ENCODE results near the gene MTREX.

DNA sequence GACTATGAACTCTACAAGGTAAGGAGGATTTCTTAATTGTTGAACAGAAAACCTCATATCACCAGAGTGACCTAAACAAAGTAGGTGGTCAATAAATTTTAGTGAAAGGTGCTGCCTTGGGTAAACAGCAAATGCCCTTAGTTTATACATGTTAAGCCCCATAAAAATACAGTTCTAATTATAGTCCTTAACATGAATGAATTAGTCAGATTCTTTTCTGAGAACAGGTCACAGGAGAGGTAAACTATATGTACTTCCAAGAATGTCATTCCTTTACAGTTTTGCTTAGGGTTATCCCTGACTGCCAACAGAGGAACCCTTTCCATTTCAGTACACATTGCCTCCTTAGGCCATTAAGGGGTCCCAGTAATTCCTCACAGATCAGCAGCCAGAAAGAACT is 162.1 kb downstream of the MTREX start:
- TF ChIP-seq, protein P1, sequence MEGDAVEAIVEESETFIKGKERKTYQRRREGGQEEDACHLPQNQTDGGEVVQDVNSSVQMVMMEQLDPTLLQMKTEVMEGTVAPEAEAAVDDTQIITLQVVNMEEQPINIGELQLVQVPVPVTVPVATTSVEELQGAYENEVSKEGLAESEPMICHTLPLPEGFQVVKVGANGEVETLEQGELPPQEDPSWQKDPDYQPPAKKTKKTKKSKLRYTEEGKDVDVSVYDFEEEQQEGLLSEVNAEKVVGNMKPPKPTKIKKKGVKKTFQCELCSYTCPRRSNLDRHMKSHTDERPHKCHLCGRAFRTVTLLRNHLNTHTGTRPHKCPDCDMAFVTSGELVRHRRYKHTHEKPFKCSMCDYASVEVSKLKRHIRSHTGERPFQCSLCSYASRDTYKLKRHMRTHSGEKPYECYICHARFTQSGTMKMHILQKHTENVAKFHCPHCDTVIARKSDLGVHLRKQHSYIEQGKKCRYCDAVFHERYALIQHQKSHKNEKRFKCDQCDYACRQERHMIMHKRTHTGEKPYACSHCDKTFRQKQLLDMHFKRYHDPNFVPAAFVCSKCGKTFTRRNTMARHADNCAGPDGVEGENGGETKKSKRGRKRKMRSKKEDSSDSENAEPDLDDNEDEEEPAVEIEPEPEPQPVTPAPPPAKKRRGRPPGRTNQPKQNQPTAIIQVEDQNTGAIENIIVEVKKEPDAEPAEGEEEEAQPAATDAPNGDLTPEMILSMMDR (IDR thresholded peaks at IDR 0.05): no peak
- no peak for TF ChIP-seq POLR2A (IDR thresholded peaks at IDR 0.05)

Data from Peyer's patch (tissue), 4 donors.